ENCODE data around the gene RNF217.

GRCh38 chr6:125030969-125031368, 68.7 kb downstream of the RNF217 start:
- TF ChIP-seq CTCF (IDR thresholded peaks at IDR 0.05 in 4 of 5, conservative IDR thresholded peaks at IDR 0.05 in 1 of 5) (no peak), POLR2A (IDR thresholded peaks at IDR 0.05) (no peak)
